Dermis blood vessel endothelial cell (primary cell): ENCODE results near the gene TXNRD2. TPM values are rescaled to one million over a fixed set of nuclear protein-coding genes. Genes with fewer than 3 reads are reported as not detected.

Experiments
- DNase-seq: peaks from one replicate; pipeline ENCODE4 v3.0.0; 2010
- total RNA-seq: library from RNA; depleted of rRNA; stranded (reverse); fragments of >200 nt; gene quantifications from 2 replicates; pipeline ENCODE4 v1.2.3, GENCODE V29; 2014

Gene TXNRD2
- total RNA-seq, 1 donor from 2014 or later = 81.9 TPM

GRCh38 chr22:19979712-19980493 is 38.3 kb upstream of the TXNRD2 start:
- DNase-seq = no peak

- no peak for DNase-seq
Observed at GRCh38 chr22:19978748-19979147, 37.1 kb upstream of the TXNRD2 start.

- DNase-seq = no peak
Observed at GRCh38 chr22:19977296-19978243, 36.0 kb upstream of the TXNRD2 start.

- no peak for DNase-seq
Observed at GRCh38 chr22:19976671-19977070, 35.1 kb upstream of the TXNRD2 start.

GRCh38 chr22:19975707-19976035 is 34.1 kb upstream of the TXNRD2 start:
- DNase-seq = no peak

GRCh38 chr22:19974935-19975706 is 33.5 kb upstream of the TXNRD2 start:
- peak; percentile 92 for DNase-seq

GRCh38 chr22:19974268-19974861 is 32.7 kb upstream of the TXNRD2 start:
- DNase-seq = peak; percentile 95

GRCh38 chr22:19973551-19974267 is 32.1 kb upstream of the TXNRD2 start:
- DNase-seq = no peak

- no peak for DNase-seq
Observed at GRCh38 chr22:19972652-19973550, 31.3 kb upstream of the TXNRD2 start.

GRCh38 chr22:19972251-19972650 is 30.6 kb upstream of the TXNRD2 start:
- DNase-seq = no peak

- DNase-seq = no peak
Observed at GRCh38 chr22:19971276-19972124, 29.9 kb upstream of the TXNRD2 start.

- peak; percentile 79 for DNase-seq
Observed at GRCh38 chr22:19970479-19971275, 29.1 kb upstream of the TXNRD2 start.

GRCh38 chr22:19970031-19970478 is 28.4 kb upstream of the TXNRD2 start:
- DNase-seq = no peak

- DNase-seq = no peak
Observed at GRCh38 chr22:19969141-19969928, 27.7 kb upstream of the TXNRD2 start.

- DNase-seq = no peak
Observed at GRCh38 chr22:19968450-19968891, 26.9 kb upstream of the TXNRD2 start.

- DNase-seq = no peak
Observed at GRCh38 chr22:19967850-19968449, 26.3 kb upstream of the TXNRD2 start.
